ENCODE results near the gene C10orf53. TPM values are rescaled to one million over a fixed set of nuclear protein-coding genes. Genes with fewer than 3 reads are reported as not detected.

C10orf53 gene
- polyA plus RNA-seq, 2 of the 4 experiments (the other 2 are of a cell fraction): not detected

DNA sequence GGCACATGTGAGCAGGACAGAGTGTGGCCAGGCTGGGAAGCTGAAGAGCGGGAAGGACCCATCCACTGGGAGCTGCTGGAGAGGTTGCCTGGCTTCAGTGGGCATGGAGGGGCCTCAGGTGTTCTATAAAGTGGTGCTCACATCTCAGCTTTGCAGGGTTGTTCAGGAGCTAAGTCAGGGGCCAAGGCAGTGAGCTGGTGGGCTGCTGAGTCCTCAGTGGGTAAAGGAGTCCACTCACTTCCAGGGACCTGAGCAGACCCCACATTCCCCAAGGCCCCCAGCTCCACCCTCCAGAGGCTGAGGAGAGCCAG lies 28.8 kb upstream of the C10orf53 start:
- no peak for TF ChIP-seq SMC3 (IDR thresholded peaks at IDR 0.05)
- no peak for TF ChIP-seq TP53 (CRISPR knock-in tag; IDR thresholded peaks at IDR 0.05)
- TF ChIP-seq, protein P1, sequence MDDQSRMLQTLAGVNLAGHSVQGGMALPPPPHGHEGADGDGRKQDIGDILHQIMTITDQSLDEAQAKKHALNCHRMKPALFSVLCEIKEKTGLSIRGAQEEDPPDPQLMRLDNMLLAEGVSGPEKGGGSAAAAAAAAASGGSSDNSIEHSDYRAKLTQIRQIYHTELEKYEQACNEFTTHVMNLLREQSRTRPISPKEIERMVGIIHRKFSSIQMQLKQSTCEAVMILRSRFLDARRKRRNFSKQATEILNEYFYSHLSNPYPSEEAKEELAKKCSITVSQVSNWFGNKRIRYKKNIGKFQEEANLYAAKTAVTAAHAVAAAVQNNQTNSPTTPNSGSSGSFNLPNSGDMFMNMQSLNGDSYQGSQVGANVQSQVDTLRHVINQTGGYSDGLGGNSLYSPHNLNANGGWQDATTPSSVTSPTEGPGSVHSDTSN (IDR thresholded peaks at IDR 0.05): no peak
- no peak for TF ChIP-seq CBX8 (IDR thresholded peaks at IDR 0.05)
- TF ChIP-seq FOSL2 (IDR thresholded peaks at IDR 0.05): no peak
- no peak for TF ChIP-seq FOSL2 (CRISPR knock-in tag; IDR thresholded peaks at IDR 0.05)
- TF ChIP-seq RNF2 (IDR thresholded peaks at IDR 0.05; ENCODE audit: borderline replicate concordance, low read depth): no peak
- TF ChIP-seq CEBPB (IDR thresholded peaks at IDR 0.05): no peak
- TF ChIP-seq POLR2AphosphoS2 (conservative IDR thresholded peaks at IDR 0.05; ENCODE audit: low read length): no peak
- TF ChIP-seq RCOR1 (IDR thresholded peaks at IDR 0.05; ENCODE audit: low read depth, low read length): no peak
- TF ChIP-seq MAZ (IDR thresholded peaks at IDR 0.05; ENCODE audit: borderline replicate concordance, low read depth, low read length): no peak
- 56% methylated on average over 1 of the region's 1 CpG for WGBS (ENCODE audit: missing lambda C conversion rate)
- POLR2A ChIA-PET: no interaction called here
- H3K4me1 ChIP-seq: no peaks in the 10 kb centered on the region
- H3K4me3 ChIP-seq: no peak overlapping the region
- no peak overlapping the region for H3K4me2 ChIP-seq
- DNase-seq (ENCODE audit: low read depth in 1 of 2, low spot score in 1 of 2): no peak
- FAIRE-seq: no peak
- H3K9me3 ChIP-seq: no peaks in the 10 kb centered on the region
- no peak for ATAC-seq
- H3K27ac ChIP-seq: no peak overlapping the region
- CTCF ChIA-PET: interaction anchor here (0.5 to 1.3 kb wide), 4 partner anchors 56 to 574 kb away, joined by 3 to 4 read pairs (median 3); no protein-coding TSS in a partner anchor

DNA sequence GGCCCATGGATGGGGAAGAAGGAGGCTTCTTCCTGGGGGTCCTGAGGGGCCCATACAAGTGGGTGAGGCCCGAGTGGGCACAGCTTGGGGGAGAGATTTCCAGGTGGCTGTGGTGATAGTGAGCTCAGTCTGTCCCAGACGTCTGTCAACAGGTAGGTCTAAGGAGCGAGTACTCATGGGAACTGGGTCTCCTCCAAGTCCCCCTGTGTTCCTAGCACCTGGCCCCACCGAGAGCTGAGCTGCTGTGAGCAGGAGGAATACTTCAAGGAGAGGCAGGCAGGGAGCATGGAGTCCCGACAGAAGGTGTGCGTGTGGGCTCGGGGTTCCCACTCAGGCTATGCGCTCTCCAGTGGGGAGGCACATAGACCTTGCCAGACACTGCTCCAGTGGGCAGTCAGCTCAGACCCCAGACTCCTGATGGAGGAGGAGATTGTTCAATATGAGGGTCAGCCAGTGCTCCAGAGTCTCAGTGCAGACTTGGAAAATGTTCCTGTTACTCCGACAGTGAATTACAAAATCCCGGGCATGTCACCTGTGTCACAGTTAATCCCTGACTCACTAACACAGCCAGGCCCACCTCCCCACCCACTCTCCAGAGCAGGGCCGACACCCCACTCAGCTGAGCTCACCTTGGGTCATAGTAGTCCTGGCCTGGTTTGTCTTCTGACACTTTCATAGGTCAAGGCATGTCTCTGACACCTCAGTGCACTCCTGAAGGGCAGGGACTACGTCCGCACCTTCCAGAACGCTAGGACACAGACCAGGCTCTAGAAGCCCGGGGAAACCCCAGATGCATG lies 28.2 kb upstream of the C10orf53 start:
- WGBS (ENCODE audit: missing lambda C conversion rate): 40% methylated on average over 13 of the region's 15 CpGs
- TF ChIP-seq HMGXB4 (CRISPR knock-in tag; IDR thresholded peaks at IDR 0.05; ENCODE audit: borderline replicate concordance) (no peak), ATOH8 (CRISPR knock-in tag; IDR thresholded peaks at IDR 0.05; ENCODE audit: low read depth) (no peak), NFE2L2 (conservative IDR thresholded peaks at IDR 0.05; ENCODE audit: low read length) (no peak), HOXB5 (CRISPR knock-in tag; IDR thresholded peaks at IDR 0.05) (no peak), HOXA7 (CRISPR knock-in tag; IDR thresholded peaks at IDR 0.05) (no peak), FOSL2 (IDR thresholded peaks at IDR 0.05) (no peak), FOSL2 (CRISPR knock-in tag; IDR thresholded peaks at IDR 0.05) (no peak), SREBF2 (IDR thresholded peaks at IDR 0.05) (no peak), BHLHE40 (IDR thresholded peaks at IDR 0.05; ENCODE audit: low read depth, low read length) (no peak), JUNB (IDR thresholded peaks at IDR 0.05) (no peak), FOXS1 (CRISPR knock-in tag; IDR thresholded peaks at IDR 0.05) (no peak), GATA3 (IDR thresholded peaks at IDR 0.05; ENCODE audit: borderline replicate concordance) (no peak), BCL3 (IDR thresholded peaks at IDR 0.05) (no peak), POLR2A (IDR thresholded peaks at IDR 0.05; ENCODE audit: low read length) (no peak), RFX5 (IDR thresholded peaks at IDR 0.05) (no peak)
- TF ChIP-seq, protein P2, sequence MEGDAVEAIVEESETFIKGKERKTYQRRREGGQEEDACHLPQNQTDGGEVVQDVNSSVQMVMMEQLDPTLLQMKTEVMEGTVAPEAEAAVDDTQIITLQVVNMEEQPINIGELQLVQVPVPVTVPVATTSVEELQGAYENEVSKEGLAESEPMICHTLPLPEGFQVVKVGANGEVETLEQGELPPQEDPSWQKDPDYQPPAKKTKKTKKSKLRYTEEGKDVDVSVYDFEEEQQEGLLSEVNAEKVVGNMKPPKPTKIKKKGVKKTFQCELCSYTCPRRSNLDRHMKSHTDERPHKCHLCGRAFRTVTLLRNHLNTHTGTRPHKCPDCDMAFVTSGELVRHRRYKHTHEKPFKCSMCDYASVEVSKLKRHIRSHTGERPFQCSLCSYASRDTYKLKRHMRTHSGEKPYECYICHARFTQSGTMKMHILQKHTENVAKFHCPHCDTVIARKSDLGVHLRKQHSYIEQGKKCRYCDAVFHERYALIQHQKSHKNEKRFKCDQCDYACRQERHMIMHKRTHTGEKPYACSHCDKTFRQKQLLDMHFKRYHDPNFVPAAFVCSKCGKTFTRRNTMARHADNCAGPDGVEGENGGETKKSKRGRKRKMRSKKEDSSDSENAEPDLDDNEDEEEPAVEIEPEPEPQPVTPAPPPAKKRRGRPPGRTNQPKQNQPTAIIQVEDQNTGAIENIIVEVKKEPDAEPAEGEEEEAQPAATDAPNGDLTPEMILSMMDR (IDR thresholded peaks at IDR 0.05): no peak
- FAIRE-seq: no peak
- Histone ChIP-seq H3K27ac (no peak overlapping the region), H3K4me1 (no peaks in the 10 kb centered on the region), H3K4me2 (no peak overlapping the region), H3K4me3 (no peak overlapping the region), H3K9me3 (no peaks in the 10 kb centered on the region)
- no peak for DNase-seq (ENCODE audit: low read depth in 1 of 2, low spot score in 1 of 2)
- no peak for ATAC-seq
- ChIA-PET CTCF (interaction anchor here (1.2 kb wide), 1 partner anchor 56 kb away, joined by 3 read pairs; no protein-coding TSS in a partner anchor), POLR2A (no interaction called here)

All from A549 (cell line).